Endothelial cell of umbilical vein (primary cell): Measurements from ENCODE around the gene TMEM208. TPM values are rescaled to one million over a fixed set of nuclear protein-coding genes. Genes with fewer than 3 reads are reported as not detected.

Experiments used
- BruUV-seq: library from RNA; stranded (reverse); fragments of 400-500 nt; replicated peaks from 2 replicates; lab custom pipeline; 2021; lab: Mats Ljungman, UMichigan
- CTCF ChIA-PET: fragments of 300-600, 350-600 bp; sonication (Branson Sonifier 250); formaldehyde crosslinking; loops from one replicate; lab custom pipeline; 2021; ENCODE audit warnings: antibody characterized with exemption, inconsistent platforms; lab: Charles Lee
- POLR2A ChIA-PET: fragments of 300-600, 350-600 bp; sonication (Branson Sonifier 250); formaldehyde crosslinking; loops from one replicate; lab custom pipeline; 2021; ENCODE audit warnings: antibody characterized with exemption, inconsistent platforms; lab: Charles Lee
- DNase-seq: peaks from one replicate; pipeline ENCODE4 v3.0.0-alpha.2; 2011; ENCODE audit warnings: low read depth, low spot score
- FAIRE-seq: peaks from 2 replicates; lab custom pipeline; 2011; peaks lifted over from hg19 to GRCh38; lab: Jason Lieb, UNC
- H2AFZ ChIP-seq: 2 replicates; pipeline ENCODE4 v1.6.0; 2012; ENCODE audit warnings: low read depth, low read length, control low read depth, inconsistent platforms
- H3K27ac ChIP-seq: 2 replicates; pipeline ENCODE4 v1.5.1; 2011; ENCODE audit warnings: low read depth, mild to moderate bottlenecking, control low read depth, low read length, moderate library complexity; ENCODE audit not compliant: insufficient read depth
- H3K27me3 ChIP-seq, 2 experiments: 2 replicates each; pipeline versions ENCODE4 v1.6.0 to v1.6.1; 2011; ENCODE audit warnings: low read length in 2 of 2, mixed read lengths in 1 of 2; ENCODE audit not compliant: control insufficient read depth in 2 of 2, insufficient read depth in 2 of 2
- H3K36me3 ChIP-seq, 2 experiments: 2 replicates in 1 of 2; 3 replicates in 1 of 2; pipeline ENCODE4 v1.5.1; 2011; ENCODE audit warnings: low read length in 2 of 2, mild to moderate bottlenecking in 1 of 2, moderate library complexity in 1 of 2; ENCODE audit not compliant: control insufficient read depth in 2 of 2, insufficient read depth in 2 of 2; ENCODE audit errors: extremely low read depth in 1 of 2
- H3K4me1 ChIP-seq: 3 replicates; pipeline ENCODE4 v1.5.1; 2011; ENCODE audit warnings: mild to moderate bottlenecking, low read length; ENCODE audit not compliant: control insufficient read depth, insufficient read depth; ENCODE audit errors: extremely low read depth
- H3K4me2 ChIP-seq: 2 replicates; pipeline ENCODE4 v1.6.1; 2011; ENCODE audit warnings: low read length, control low read depth, mixed read lengths; ENCODE audit not compliant: insufficient read depth
- H3K4me3 ChIP-seq, 3 experiments: fragments of 200-600 bp in 1 of 3; sonication (generic), shearing (Covaris generic) in 1 of 3; replicated peaks in 1 of 3; 2 replicates each; pipeline ENCODE4 v1.5.1; 2011 to 2016; ENCODE audit warnings: control low read depth in 3 of 3, low read length in 3 of 3, mild to moderate bottlenecking in 2 of 3, inconsistent platforms in 1 of 3, low read depth in 1 of 3, moderate library complexity in 1 of 3; ENCODE audit not compliant: insufficient read depth in 1 of 3
- H3K79me2 ChIP-seq: 2 replicates; pipeline ENCODE4 v1.6.0; 2012; ENCODE audit warnings: low read length, inconsistent platforms; ENCODE audit not compliant: control insufficient read depth, insufficient read depth
- H3K9ac ChIP-seq: replicated peaks from 2 replicates; pipeline ENCODE3; 2011; ENCODE audit warnings: low read length, control low read depth; ENCODE audit not compliant: insufficient read depth; ENCODE audit errors: extremely low read depth
- H3K9me1 ChIP-seq: replicated peaks from 3 replicates; pipeline ENCODE4 v1.6.0; 2011; ENCODE audit warnings: mild to moderate bottlenecking, low read length; ENCODE audit not compliant: control insufficient read depth, insufficient read depth; ENCODE audit errors: extremely low read depth
- H3K9me3 ChIP-seq: replicated peaks from 2 replicates; pipeline ENCODE4 v1.5.1; 2012; ENCODE audit warnings: low read length, inconsistent platforms; ENCODE audit not compliant: control insufficient read depth, insufficient read depth
- H4K20me1 ChIP-seq: replicated peaks from 2 replicates; pipeline ENCODE3; 2011; ENCODE audit warnings: mild to moderate bottlenecking, low read length; ENCODE audit not compliant: control insufficient read depth, insufficient read depth; ENCODE audit errors: extremely low read depth
- EZH2 ChIP-seq: IDR thresholded peaks from 2 replicates; pipeline ENCODE4 v1.6.1; 2012; ENCODE audit warnings: borderline replicate concordance, low read depth, mild to moderate bottlenecking, moderate library complexity, low read length, inconsistent platforms; ENCODE audit not compliant: severe bottlenecking
- FOS ChIP-seq: IDR thresholded peaks from 2 replicates; pipeline ENCODE4 v1.6.1; 2011; ENCODE audit warnings: mild to moderate bottlenecking, low read length, moderate library complexity, borderline replicate concordance; ENCODE audit not compliant: insufficient read depth
- GATA2 ChIP-seq: IDR thresholded peaks from 2 replicates; pipeline ENCODE4 v1.7.0; 2011; ENCODE audit warnings: low read depth, mild to moderate bottlenecking, moderate library complexity, mixed read lengths, low read length; ENCODE audit not compliant: insufficient read length, insufficient read depth
- JUN ChIP-seq: IDR thresholded peaks from 2 replicates; pipeline ENCODE4 v1.6.1; 2011; ENCODE audit warnings: borderline replicate concordance, low read depth; ENCODE audit not compliant: insufficient read length, insufficient read depth
- MYC ChIP-seq: IDR thresholded peaks from one replicate; pipeline ENCODE4 v1.6.1; 2011; ENCODE audit warnings: mild to moderate bottlenecking, low read depth, low read length
- POLR2A ChIP-seq: IDR thresholded peaks from 2 replicates; pipeline ENCODE4 v1.6.1; 2012; ENCODE audit warnings: low read depth, mild to moderate bottlenecking, control low read depth, low read length
- POLR2AphosphoS5 ChIP-seq: IDR thresholded peaks from 2 replicates; pipeline ENCODE4 v1.6.1; 2012; ENCODE audit warnings: low read depth, mild to moderate bottlenecking, control low read depth, low read length, moderate library complexity; ENCODE audit not compliant: insufficient read depth
- dilution Hi-C: fragments of 300-500 bp; cut with MboI; formaldehyde crosslinking; loops from one replicate; pipeline ENCODE4 v1.15.0; 2019; ENCODE audit warnings: low sequenced_read_pairs; ENCODE audit not compliant: extremely low pct_ligation_motif_present
- intact Hi-C: fragments of 100-400 bp; cut with micrococcal nuclease; formaldehyde crosslinking; loops from one replicate; pipeline ENCODE4 v1.10.0; 2022
- polyA plus RNA-seq, 4 experiments: library from polyadenylated mRNA; depleted of rRNA in 3 of 4; stranded (reverse) in 3 of 4; unstranded in 1 of 4; fragments of >200 nt; gene quantifications; 2 replicates each; pipeline versions ENCODE4 v1.2.1 to v1.2.3, GENCODE V29; 2011 to 2012; ENCODE audit warnings: missing spikeins in 1 of 4
- total RNA-seq: library from RNA; stranded (reverse); gene quantifications from 2 replicates; pipeline ENCODE4 v1.2.3, GENCODE V29; 2021
- TF ChIP-seq, protein P1 (sequence below), 2 donors: IDR thresholded peaks; 1 replicate in 1 of 2; 2 replicates in 1 of 2; pipeline ENCODE4 v1.5.1; 2011; ENCODE audit warnings: low read length in 2 of 2, mild to moderate bottlenecking in 2 of 2, moderate library complexity in 2 of 2, control low read depth in 1 of 2, inconsistent platforms in 1 of 2, low read depth in 1 of 2; ENCODE audit not compliant: insufficient read depth in 1 of 2; ENCODE audit errors: extremely low read depth in 1 of 2
- TF ChIP-seq, protein P2 (sequence below): IDR thresholded peaks from 2 replicates; pipeline ENCODE4 v1.6.1; 2011; ENCODE audit not compliant: insufficient read depth, insufficient read length

TMEM208 gene
- total and polyA plus RNA-seq, 2 donors (not counting 3 experiments of a cell fraction or from before 2014, with no cell fraction given) = 35.3 to 94.0 TPM

GRCh38 chr16:67194260-67194659, 32.7 kb upstream of the TMEM208 start:
- BruUV-seq = no TSS peak
- Histone ChIP-seq H4K20me1 (no peaks in the 10 kb centered on the region), H3K36me3 (peaks cover 19 to 38% of the 10 kb centered on the region in 2 experiments), H3K79me2 (peaks cover 46% of the 10 kb centered on the region), H3K4me1 (peaks cover 38% of the 10 kb centered on the region), H3K4me3 (no peak overlapping the region), H3K4me2 (peak overlapping the region; percentile 69), H3K27me3 (no peaks in the 10 kb centered on the region), H2AFZ (no peak overlapping the region), H3K27ac (peak overlapping the region; percentile 8), H3K9me3 (no peaks in the 10 kb centered on the region), H3K9me1 (no peaks in the 10 kb centered on the region), H3K9ac (no peak overlapping the region)
- no peak for FAIRE-seq
- ChIA-PET CTCF (interaction anchor here (1.1 to 1.3 kb wide), 2 partner anchors 9 to 10 kb away, joined by 3 read pairs; no protein-coding TSS in a partner anchor), POLR2A (no interaction called here)
- intact Hi-C loops (loop anchor here (5.0 to 10.0 kb wide), 2 partner anchors 33 to 201 kb away; partner anchors contain the start of genes TMEM208 and TPPP3), dilution Hi-C loops (no loop called here)
- TF ChIP-seq MYC (no peak), JUN (no peak), EZH2 (no peak), POLR2A (no peak), POLR2AphosphoS5 (no peak), FOS (no peak), GATA2 (no peak)
- TF ChIP-seq, protein P1, sequence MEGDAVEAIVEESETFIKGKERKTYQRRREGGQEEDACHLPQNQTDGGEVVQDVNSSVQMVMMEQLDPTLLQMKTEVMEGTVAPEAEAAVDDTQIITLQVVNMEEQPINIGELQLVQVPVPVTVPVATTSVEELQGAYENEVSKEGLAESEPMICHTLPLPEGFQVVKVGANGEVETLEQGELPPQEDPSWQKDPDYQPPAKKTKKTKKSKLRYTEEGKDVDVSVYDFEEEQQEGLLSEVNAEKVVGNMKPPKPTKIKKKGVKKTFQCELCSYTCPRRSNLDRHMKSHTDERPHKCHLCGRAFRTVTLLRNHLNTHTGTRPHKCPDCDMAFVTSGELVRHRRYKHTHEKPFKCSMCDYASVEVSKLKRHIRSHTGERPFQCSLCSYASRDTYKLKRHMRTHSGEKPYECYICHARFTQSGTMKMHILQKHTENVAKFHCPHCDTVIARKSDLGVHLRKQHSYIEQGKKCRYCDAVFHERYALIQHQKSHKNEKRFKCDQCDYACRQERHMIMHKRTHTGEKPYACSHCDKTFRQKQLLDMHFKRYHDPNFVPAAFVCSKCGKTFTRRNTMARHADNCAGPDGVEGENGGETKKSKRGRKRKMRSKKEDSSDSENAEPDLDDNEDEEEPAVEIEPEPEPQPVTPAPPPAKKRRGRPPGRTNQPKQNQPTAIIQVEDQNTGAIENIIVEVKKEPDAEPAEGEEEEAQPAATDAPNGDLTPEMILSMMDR (IDR thresholded peaks at IDR 0.05; ENCODE audit: extremely low read depth in 1 of 2, insufficient read depth in 1 of 2, low read depth in 1 of 2, low read length in 2 of 2) = no peak
- TF ChIP-seq, protein P2, sequence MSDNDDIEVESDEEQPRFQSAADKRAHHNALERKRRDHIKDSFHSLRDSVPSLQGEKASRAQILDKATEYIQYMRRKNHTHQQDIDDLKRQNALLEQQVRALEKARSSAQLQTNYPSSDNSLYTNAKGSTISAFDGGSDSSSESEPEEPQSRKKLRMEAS = no peak
- no peak for DNase-seq
